GM10266 (cell line): ENCODE results near the gene DLG5.

ENCODE experiments used
- DNase-seq: peaks from one replicate; pipeline ENCODE4 v3.0.0; 2012; ENCODE audit errors: extremely low spot score
- TF ChIP-seq, protein P1 (sequence below): IDR thresholded peaks from 2 replicates; pipeline ENCODE4 v1.5.1; 2012; ENCODE audit warnings: mild to moderate bottlenecking, low read depth; ENCODE audit not compliant: control insufficient read depth, insufficient read depth; ENCODE audit errors: missing control alignments

Gene DLG5

GRCh38 chr10:77890097-77890496 is 36.5 kb downstream of the DLG5 start:
- DNase-seq, result no peak
- TF ChIP-seq, protein P1, sequence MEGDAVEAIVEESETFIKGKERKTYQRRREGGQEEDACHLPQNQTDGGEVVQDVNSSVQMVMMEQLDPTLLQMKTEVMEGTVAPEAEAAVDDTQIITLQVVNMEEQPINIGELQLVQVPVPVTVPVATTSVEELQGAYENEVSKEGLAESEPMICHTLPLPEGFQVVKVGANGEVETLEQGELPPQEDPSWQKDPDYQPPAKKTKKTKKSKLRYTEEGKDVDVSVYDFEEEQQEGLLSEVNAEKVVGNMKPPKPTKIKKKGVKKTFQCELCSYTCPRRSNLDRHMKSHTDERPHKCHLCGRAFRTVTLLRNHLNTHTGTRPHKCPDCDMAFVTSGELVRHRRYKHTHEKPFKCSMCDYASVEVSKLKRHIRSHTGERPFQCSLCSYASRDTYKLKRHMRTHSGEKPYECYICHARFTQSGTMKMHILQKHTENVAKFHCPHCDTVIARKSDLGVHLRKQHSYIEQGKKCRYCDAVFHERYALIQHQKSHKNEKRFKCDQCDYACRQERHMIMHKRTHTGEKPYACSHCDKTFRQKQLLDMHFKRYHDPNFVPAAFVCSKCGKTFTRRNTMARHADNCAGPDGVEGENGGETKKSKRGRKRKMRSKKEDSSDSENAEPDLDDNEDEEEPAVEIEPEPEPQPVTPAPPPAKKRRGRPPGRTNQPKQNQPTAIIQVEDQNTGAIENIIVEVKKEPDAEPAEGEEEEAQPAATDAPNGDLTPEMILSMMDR, result peak; percentile 19

GRCh38 chr10:77889277-77889903 is 37.2 kb downstream of the DLG5 start:
- TF ChIP-seq, protein P1, result no peak
- no peak for DNase-seq

GRCh38 chr10:77888356-77888703 is 38.2 kb downstream of the DLG5 start:
- no peak for DNase-seq
- TF ChIP-seq, protein P1, result no peak

GRCh38 chr10:77887631-77888355 is 38.8 kb downstream of the DLG5 start:
- TF ChIP-seq, protein P1, result no peak
- no peak for DNase-seq

- TF ChIP-seq, protein P1, result no peak
- DNase-seq, result no peak
Observed at GRCh38 chr10:77886795-77887355, 39.7 kb downstream of the DLG5 start.

DNA sequence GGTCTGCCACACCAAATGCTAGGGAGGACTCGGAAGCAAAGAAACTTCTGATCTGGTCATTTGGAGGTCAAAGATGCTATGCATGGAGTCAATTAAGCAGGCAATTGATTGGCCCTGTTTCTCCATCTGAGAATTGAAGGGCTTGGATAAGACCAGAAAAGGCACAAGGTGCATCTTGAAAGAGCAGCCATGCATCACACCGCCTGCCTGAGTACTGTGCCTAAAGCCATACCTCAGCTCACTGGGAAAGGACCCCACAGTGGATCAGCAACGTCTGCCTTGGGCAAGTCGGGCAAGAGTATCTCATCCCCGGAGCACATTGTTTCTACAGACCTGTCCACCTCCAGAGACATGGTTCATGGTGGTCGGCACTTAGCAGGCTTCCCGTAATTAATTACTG is 42.4 kb downstream of the DLG5 start:
- no peak for DNase-seq
- TF ChIP-seq, protein P1, result no peak

DNA sequence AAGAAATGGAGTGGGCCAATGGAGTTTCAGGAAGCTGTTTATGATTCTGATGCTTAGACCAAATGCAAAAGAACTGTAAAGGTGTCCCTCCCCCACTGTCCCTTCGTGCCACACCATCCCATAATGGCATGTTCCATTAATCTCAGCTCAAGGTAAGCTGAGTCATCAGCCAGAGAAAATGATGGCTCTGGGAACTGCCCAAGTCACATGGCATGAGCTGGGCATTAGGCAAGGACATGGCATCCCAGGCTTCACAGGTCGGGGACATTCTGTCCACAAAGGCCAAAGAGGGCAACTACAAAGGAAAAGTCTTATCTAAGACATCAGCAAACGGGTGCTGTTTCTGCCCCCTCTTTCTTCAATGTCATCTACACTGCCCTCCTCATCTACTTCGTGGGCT is 44.9 kb downstream of the DLG5 start:
- DNase-seq, result no peak
- TF ChIP-seq, protein P1, result no peak
